Right lobe of liver (tissue), 6 donors: Measurements from ENCODE around the gene PHYHIPL. TPM values are rescaled to one million over a fixed set of nuclear protein-coding genes. Genes with fewer than 3 reads are reported as not detected.

Source experiments
- ATAC-seq, 4 donors: fragments of 200-7000 bp; cut with Tn5 transposase; one replicate each; pipeline ENCODE4 v1.9.1; 2020; ENCODE audit warnings: mild to moderate bottlenecking in 4 of 4, moderate library complexity in 4 of 4
- DNase-seq, 3 donors: peaks; one replicate each; pipeline ENCODE4 v3.0.0-alpha.2; 2020
- H3K27ac ChIP-seq, 3 donors: fragments of 200-600 bp; one replicate each; pipeline ENCODE4 v1.8.0; 2022
- H3K27me3 ChIP-seq, 2 donors: fragments of 200-600 bp; one replicate each; pipeline ENCODE4 v1.8.0; 2022
- H3K36me3 ChIP-seq, 4 donors: fragments of 200-600 bp; sonication (generic) in 1 of 4; one replicate each; pipeline versions ENCODE4 v1.5.1 to v1.8.0; 2017 to 2022; ENCODE audit warnings: control low read depth in 1 of 4
- H3K4me1 ChIP-seq, 4 donors: fragments of 200-600 bp; sonication (generic) in 1 of 4; one replicate each; pipeline versions ENCODE4 v1.5.1 to v1.8.0; 2017 to 2022; ENCODE audit warnings: control low read depth in 1 of 4
- H3K4me3 ChIP-seq, 3 donors: fragments of 200-600 bp; one replicate each; pipeline ENCODE4 v1.8.0; 2022
- H3K9me3 ChIP-seq, 4 donors: fragments of 200-600 bp; sonication (generic) in 1 of 4; one replicate each; pipeline versions ENCODE4 v1.5.1 to v1.8.0; 2017 to 2022; ENCODE audit warnings: control low read depth in 1 of 4
- CTCF ChIP-seq, 4 donors: fragments of 200-600 bp in 3 of 4; fragments of 450-650 bp in 1 of 4; IDR thresholded peaks; one replicate each; pipeline versions ENCODE4 v1.5.1 to v1.8.0; 2016 to 2022; ENCODE audit warnings: antibody characterized with exemption in 4 of 4, mild to moderate bottlenecking in 2 of 4
- POLR2A ChIP-seq: fragments of 450-650 bp; IDR thresholded peaks from one replicate; pipeline ENCODE4 v1.6.1; 2017; ENCODE audit warnings: antibody characterized with exemption, mild to moderate bottlenecking
- WGBS: methylation state at CpG from one replicate; pipeline ENCODE4 v1.1.6; 2018; ENCODE audit warnings: low coverage, low lambda C conversion rate; ENCODE audit not compliant: insufficient coverage; ENCODE audit errors: missing lambda C conversion rate; 5-methylcytosine and 5-hydroxymethylcytosine counted together
- intact Hi-C, 2 donors: fragments of 100-400 bp; cut with DNase I; formaldehyde crosslinking; loops; one replicate each; pipeline versions ENCODE4 v1.11.2 to v1.14.1; 2022
- total RNA-seq, 6 experiments: library from RNA; depleted of rRNA in 2 of 6; stranded (reverse); fragments of >200 nt in 2 of 6; fragmentation: NEBNext Ultra II Directional in 3 of 6; extraction: Animal tissue kit (Norgen Biotek cat#: 25700) in 3 of 6; gene quantifications; one replicate each; pipeline versions ENCODE4 v1.1.0 to v1.2.4, GENCODE V29; 2016 to 2023
- donor health status: DM: no; HTN: yes; CAD: no.
- donor health status: DM: no; HTN: no; CAD: no.
- donor health status: DM: no; HTN: no; CAD: no.
- donor health status: DM: no; HTN: yes; CAD: no.
- donor health status: DM: no; HTN: yes; CAD: no.

PHYHIPL gene
- total RNA-seq, 6 experiments from 2014 or later = 0.49 to 1.00 (median 0.75) TPM

GRCh38 chr10:59206204-59206720, 29.8 kb downstream of the PHYHIPL start:
- H3K27me3 ChIP-seq = no peaks in the 10 kb centered on the region
- H3K27ac ChIP-seq = no peak overlapping the region
- no peak for DNase-seq
- no peak overlapping the region for H3K4me3 ChIP-seq
- H3K9me3 ChIP-seq = no peaks in the 10 kb centered on the region
- TF ChIP-seq POLR2A (no peak), CTCF (IDR thresholded peaks at IDR 0.05) (no peak)
- WGBS = 78% methylated on average over 5 of the region's 5 CpGs
- H3K4me1 ChIP-seq = no peaks in the 10 kb centered on the region
- intact Hi-C loops = no loop called here
- ATAC-seq = no peak
- no peaks in the 10 kb centered on the region for H3K36me3 ChIP-seq

GRCh38 chr10:59212301-59212798, 35.9 kb downstream of the PHYHIPL start:
- H3K27ac ChIP-seq = no peak overlapping the region
- no peak for ATAC-seq

GRCh38 chr10:59214160-59214559, 37.7 kb downstream of the PHYHIPL start:
- Histone ChIP-seq H3K4me1 (no peaks in the 10 kb centered on the region), H3K36me3 (no peaks in the 10 kb centered on the region), H3K9me3 (no peaks in the 10 kb centered on the region), H3K4me3 (no peak overlapping the region), H3K27ac (no peak overlapping the region), H3K27me3 (no peaks in the 10 kb centered on the region)
- DNase-seq (no peak), ATAC-seq (no peak)
- WGBS = 94% methylated on average over 1 of the region's 1 CpG
- no peak for TF ChIP-seq POLR2A
- TF ChIP-seq CTCF (IDR thresholded peaks at IDR 0.05) = no peak
- intact Hi-C loops = no loop called here

More at GRCh38 chr10:59212301-59212798, 35.9 kb downstream of the PHYHIPL start:
- Histone ChIP-seq H3K4me3 (no peak overlapping the region), H3K4me1 (no peaks in the 10 kb centered on the region), H3K36me3 (no peaks in the 10 kb centered on the region), H3K9me3 (no peaks in the 10 kb centered on the region), H3K27me3 (no peaks in the 10 kb centered on the region)
- WGBS = 77% methylated on average over 2 of the region's 2 CpGs
- TF ChIP-seq CTCF (IDR thresholded peaks at IDR 0.05) (no peak), POLR2A (no peak)
- no peak for DNase-seq
- intact Hi-C loops = no loop called here

GRCh38 chr10:59216178-59216869, 39.9 kb downstream of the PHYHIPL start:
- intact Hi-C loops = no loop called here
- WGBS = 39% methylated on average over 4 of the region's 4 CpGs
- ATAC-seq = no peak
- no peaks in the 10 kb centered on the region for H3K36me3 ChIP-seq
- no peaks in the 10 kb centered on the region for H3K9me3 ChIP-seq
- DNase-seq = no peak
- H3K27me3 ChIP-seq = no peaks in the 10 kb centered on the region
- H3K4me1 ChIP-seq = no peaks in the 10 kb centered on the region
- no peak overlapping the region for H3K4me3 ChIP-seq
- no peak overlapping the region for H3K27ac ChIP-seq
- TF ChIP-seq POLR2A (no peak), CTCF (IDR thresholded peaks at IDR 0.05) (no peak)
